NCI-H82 treated with DMSO at 0.1 percent for 48 hours (cell line): ENCODE results near the gene CGB2.
"Not testable (repeated sequence)": the region's sequence is repeated elsewhere in the genome, so short reads cannot be mapped to it uniquely, and the experiment has no call there.

Experiments
- DNase-seq: peaks from one replicate; lab custom pipeline; 2025; ENCODE audit not compliant: unreplicated experiment; lab: John Stamatoyannopoulos, UW

Gene CGB2

GRCh38 chr19:49009828-49010227 lies 21.9 kb upstream of the CGB2 start:
- DNase-seq: no peak

- DNase-seq: no peak
Measured at GRCh38 chr19:49010453-49010852, 21.2 kb upstream of the CGB2 start.

GRCh38 chr19:49011194-49011593 lies 20.5 kb upstream of the CGB2 start:
- no peak for DNase-seq

GRCh38 chr19:49014123-49014869 lies 17.4 kb upstream of the CGB2 start:
- no peak for DNase-seq

GRCh38 chr19:49014870-49015255 lies 16.8 kb upstream of the CGB2 start:
- DNase-seq: no peak

GRCh38 chr19:49016067-49016839 lies 15.4 kb upstream of the CGB2 start:
- DNase-seq: no peak

- DNase-seq: no peak
Measured at GRCh38 chr19:49017041-49017665, 14.5 kb upstream of the CGB2 start, which contains the start of gene LHB. Gene LHB, minus strand, starts transcription at chr19:49017091. Its CDS starts 10 bp downstream, at chr19:49017081.

GRCh38 chr19:49017666-49018351 lies 13.9 kb upstream of the CGB2 start:
- no peak for DNase-seq

- not testable (repeated sequence) for DNase-seq
Measured at GRCh38 chr19:49018388-49019241, 13.1 kb upstream of the CGB2 start.

GRCh38 chr19:49019242-49019932 lies 12.3 kb upstream of the CGB2 start:
- peak; percentile 41 for DNase-seq

- DNase-seq: no peak
Measured at GRCh38 chr19:49020342-49020741, 11.3 kb upstream of the CGB2 start.

- DNase-seq: no peak
Measured at GRCh38 chr19:49020931-49021895, 10.5 kb upstream of the CGB2 start.

GRCh38 chr19:49022116-49022515 lies 9.6 kb upstream of the CGB2 start:
- DNase-seq: no peak

GRCh38 chr19:49024233-49024632 lies 7.5 kb upstream of the CGB2 start, which contains the start of gene CGB3:
Gene CGB3, minus strand, starts transcription at chr19:49024333. Its CDS starts 362 bp downstream, at chr19:49023971.
- not testable (repeated sequence) for DNase-seq

- DNase-seq: not testable (repeated sequence)
Measured at GRCh38 chr19:49025088-49025487, 6.6 kb upstream of the CGB2 start.

GRCh38 chr19:49025599-49025998 lies 6.1 kb upstream of the CGB2 start:
- not testable (repeated sequence) for DNase-seq

- DNase-seq: not testable (repeated sequence)
Measured at GRCh38 chr19:49028686-49029085, 3.0 kb upstream of the CGB2 start.

- DNase-seq: not testable (repeated sequence)
Measured at GRCh38 chr19:49029749-49030148, 1.9 kb upstream of the CGB2 start.
